GM23338 (cell line): ENCODE data around the gene TMEM151B. TPM values are rescaled to one million over a fixed set of nuclear protein-coding genes. Genes with fewer than 3 reads are reported as not detected.
A peak's percentile ranks its signal among the peaks of the same experiment; 100 is the strongest.

Source experiments
- ATAC-seq: fragments of 200-7000 bp; cut with Tn5 transposase; 3 replicates; pipeline ENCODE4 v1.9.1; 2020
- DNase-seq: peaks from one replicate; pipeline ENCODE4 v3.0.0-alpha.2; 2015; ENCODE audit warnings: low spot score
- H2AFZ ChIP-seq: fragments of 200-600 bp; sonication (generic); 2 replicates; pipeline ENCODE4 v1.8.0; 2016; ENCODE audit warnings: antibody characterized with exemption, mild to moderate bottlenecking, moderate library complexity
- H3F3A ChIP-seq: fragments of 200-600 bp; sonication (generic); replicated peaks from 2 replicates; pipeline ENCODE4 v1.8.0; 2017; ENCODE audit warnings: antibody characterized with exemption, mixed run types, low read depth
- H3K27ac ChIP-seq: fragments of 200-600 bp; sonication (generic); 2 replicates; pipeline ENCODE4 v1.6.1; 2016; ENCODE audit warnings: low read depth
- H3K27me3 ChIP-seq: fragments of 200-600 bp; sonication (generic); 2 replicates; pipeline ENCODE4 v1.8.0; 2016; ENCODE audit warnings: mild to moderate bottlenecking, mixed run types, moderate library complexity; ENCODE audit not compliant: insufficient read depth
- H3K36me3 ChIP-seq: fragments of 200-600 bp; sonication (generic); 2 replicates; pipeline ENCODE4 v1.8.0; 2016; ENCODE audit warnings: mild to moderate bottlenecking; ENCODE audit not compliant: insufficient read depth
- H3K4me1 ChIP-seq: fragments of 200-600 bp; sonication (generic); 2 replicates; pipeline ENCODE4 v1.8.0; 2016; ENCODE audit warnings: mild to moderate bottlenecking, moderate library complexity; ENCODE audit not compliant: insufficient read depth
- H3K4me2 ChIP-seq: fragments of 200-600 bp; sonication (generic); 2 replicates; pipeline ENCODE4 v1.7.1; 2017; ENCODE audit warnings: mixed run types
- H3K4me3 ChIP-seq: fragments of 200-600 bp; sonication (generic); 2 replicates; pipeline ENCODE4 v1.6.1; 2016; ENCODE audit warnings: mixed run types
- H3K79me2 ChIP-seq: fragments of 200-600 bp; sonication (generic); replicated peaks from 2 replicates; pipeline ENCODE4 v1.8.0; 2017; ENCODE audit warnings: mild to moderate bottlenecking; ENCODE audit not compliant: insufficient read depth
- H3K9me2 ChIP-seq: fragments of 200-600 bp; sonication (generic); 2 replicates; pipeline ENCODE4 v1.8.0; 2017; ENCODE audit not compliant: insufficient read depth
- H4K20me1 ChIP-seq: fragments of 200-600 bp; sonication (generic); replicated peaks from 2 replicates; pipeline ENCODE4 v1.8.0; 2017; ENCODE audit warnings: mild to moderate bottlenecking; ENCODE audit not compliant: insufficient read depth
- H3K27ac Mint-ChIP-seq: 2 replicates; pipeline ENCODE4 v1.8.0; 2020; ENCODE audit warnings: inconsistent platforms, mild to moderate bottlenecking, moderate library complexity, mixed read lengths
- H3K27me3 Mint-ChIP-seq: 3 replicates; pipeline ENCODE4 v1.8.0; 2022; ENCODE audit warnings: low read depth, mild to moderate bottlenecking, moderate library complexity, mixed read lengths, inconsistent platforms; ENCODE audit not compliant: insufficient read depth, poor library complexity
- H3K36me3 Mint-ChIP-seq: 3 replicates; pipeline ENCODE4 v1.8.0; 2021; ENCODE audit warnings: low read depth, mild to moderate bottlenecking, inconsistent platforms, moderate library complexity, mixed read lengths
- H3K4me1 Mint-ChIP-seq: 3 replicates; pipeline ENCODE4 v1.8.0; 2020; ENCODE audit warnings: mild to moderate bottlenecking, inconsistent platforms, mixed read lengths
- H3K4me3 Mint-ChIP-seq: 3 replicates; pipeline ENCODE4 v1.8.0; 2021; ENCODE audit warnings: moderate library complexity, mild to moderate bottlenecking, inconsistent platforms, mixed read lengths
- H3K9me3 Mint-ChIP-seq: 3 replicates; pipeline ENCODE4 v1.8.0; 2020; ENCODE audit warnings: moderate library complexity, mild to moderate bottlenecking, inconsistent platforms, mixed read lengths
- CREB1 ChIP-seq: fragments of 250-450 bp; sonication (Bioruptor Pico); IDR thresholded peaks from 2 replicates; pipeline ENCODE4 v1.5.0; 2020; ENCODE audit warnings: low read depth, mild to moderate bottlenecking, moderate library complexity
- NANOG ChIP-seq: IDR thresholded peaks from 2 replicates; pipeline ENCODE4 v1.6.1; 2016; ENCODE audit warnings: antibody characterized with exemption, borderline replicate concordance
- ZNF331 ChIP-seq: fragments of 250-450 bp; sonication (Bioruptor Pico); IDR thresholded peaks from 2 replicates; pipeline ENCODE4 v1.5.0; 2020; ENCODE audit warnings: low read depth, mild to moderate bottlenecking, moderate library complexity
- polyA plus RNA-seq: library from polyadenylated mRNA; unstranded; fragments of >200 nt; fragmentation: Nextera tagmentation; extraction: Ambion mirVana; gene quantifications from 2 replicates; pipeline ENCODE4 v1.2.1, GENCODE V29; 2016
- total RNA-seq: library from RNA; depleted of rRNA; stranded (reverse); fragments of >200 nt; shearing (Covaris generic); gene quantifications from 2 replicates; pipeline ENCODE4 v1.2.3, GENCODE V29; 2014
- TF ChIP-seq, protein P1 (sequence below): fragments of 250-450 bp; sonication (Bioruptor Pico); IDR thresholded peaks from 2 replicates; pipeline ENCODE4 v1.5.0; 2020; ENCODE audit warnings: mild to moderate bottlenecking, moderate library complexity
- TF ChIP-seq, protein P2 (sequence below), 2 experiments: fragments of 200-600 bp in 1 of 2; sonication (generic) in 1 of 2; conservative IDR thresholded peaks; 2 replicates each; pipeline versions ENCODE4 v1.5.1 to v1.6.1; 2016 to 2017; ENCODE audit warnings: antibody characterized with exemption in 2 of 2, low read depth in 2 of 2, mild to moderate bottlenecking in 2 of 2, moderate library complexity in 1 of 2

The TMEM151B gene
- total and polyA plus RNA-seq, 2 experiments from 2014 or later: 0.91 to 14.6 TPM

DNA sequence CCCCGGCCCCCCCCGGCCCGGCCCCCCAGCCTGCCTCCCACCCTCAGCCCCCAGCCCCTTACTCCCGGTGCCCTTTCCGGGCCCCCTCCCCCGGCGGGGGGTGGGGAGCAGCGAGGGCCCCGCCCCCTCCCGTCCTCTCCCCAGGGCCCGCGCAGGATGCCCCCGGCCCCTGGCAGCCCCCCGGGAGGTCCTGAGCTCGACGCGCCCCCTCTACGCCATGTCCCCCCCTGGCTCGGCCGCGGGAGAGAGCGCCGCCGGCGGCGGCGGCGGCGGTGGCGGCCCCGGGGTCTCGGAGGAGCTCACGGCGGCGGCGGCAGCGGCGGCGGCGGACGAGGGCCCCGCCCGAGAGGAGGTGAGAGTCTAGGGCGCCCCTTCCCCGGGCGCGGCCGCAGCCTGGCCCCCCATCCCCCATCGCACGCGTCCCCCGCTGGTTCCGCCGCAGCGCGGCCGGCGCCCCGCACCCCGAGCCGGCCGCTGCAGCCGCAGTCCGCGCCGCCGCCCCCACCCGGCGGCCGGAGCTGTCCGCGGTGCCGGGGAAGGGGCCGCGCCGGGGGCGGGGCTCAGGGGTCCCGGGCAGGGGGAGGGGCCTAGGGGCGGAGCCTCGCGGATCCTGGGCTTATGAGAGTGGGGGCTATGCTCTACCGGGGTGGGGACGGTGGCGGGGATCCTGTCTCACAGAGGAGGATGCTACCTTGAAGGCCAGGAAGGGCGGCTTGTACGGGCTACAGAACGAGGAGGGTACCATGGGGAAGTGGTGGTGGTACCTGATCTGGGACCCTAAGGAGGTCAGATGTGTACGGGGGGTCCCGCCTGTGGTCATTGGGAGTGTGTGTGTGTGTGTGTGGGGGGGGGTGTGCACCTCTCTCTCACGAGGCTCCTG, 516 bp downstream of the TMEM151B start (continued):
- TF ChIP-seq, protein P1, sequence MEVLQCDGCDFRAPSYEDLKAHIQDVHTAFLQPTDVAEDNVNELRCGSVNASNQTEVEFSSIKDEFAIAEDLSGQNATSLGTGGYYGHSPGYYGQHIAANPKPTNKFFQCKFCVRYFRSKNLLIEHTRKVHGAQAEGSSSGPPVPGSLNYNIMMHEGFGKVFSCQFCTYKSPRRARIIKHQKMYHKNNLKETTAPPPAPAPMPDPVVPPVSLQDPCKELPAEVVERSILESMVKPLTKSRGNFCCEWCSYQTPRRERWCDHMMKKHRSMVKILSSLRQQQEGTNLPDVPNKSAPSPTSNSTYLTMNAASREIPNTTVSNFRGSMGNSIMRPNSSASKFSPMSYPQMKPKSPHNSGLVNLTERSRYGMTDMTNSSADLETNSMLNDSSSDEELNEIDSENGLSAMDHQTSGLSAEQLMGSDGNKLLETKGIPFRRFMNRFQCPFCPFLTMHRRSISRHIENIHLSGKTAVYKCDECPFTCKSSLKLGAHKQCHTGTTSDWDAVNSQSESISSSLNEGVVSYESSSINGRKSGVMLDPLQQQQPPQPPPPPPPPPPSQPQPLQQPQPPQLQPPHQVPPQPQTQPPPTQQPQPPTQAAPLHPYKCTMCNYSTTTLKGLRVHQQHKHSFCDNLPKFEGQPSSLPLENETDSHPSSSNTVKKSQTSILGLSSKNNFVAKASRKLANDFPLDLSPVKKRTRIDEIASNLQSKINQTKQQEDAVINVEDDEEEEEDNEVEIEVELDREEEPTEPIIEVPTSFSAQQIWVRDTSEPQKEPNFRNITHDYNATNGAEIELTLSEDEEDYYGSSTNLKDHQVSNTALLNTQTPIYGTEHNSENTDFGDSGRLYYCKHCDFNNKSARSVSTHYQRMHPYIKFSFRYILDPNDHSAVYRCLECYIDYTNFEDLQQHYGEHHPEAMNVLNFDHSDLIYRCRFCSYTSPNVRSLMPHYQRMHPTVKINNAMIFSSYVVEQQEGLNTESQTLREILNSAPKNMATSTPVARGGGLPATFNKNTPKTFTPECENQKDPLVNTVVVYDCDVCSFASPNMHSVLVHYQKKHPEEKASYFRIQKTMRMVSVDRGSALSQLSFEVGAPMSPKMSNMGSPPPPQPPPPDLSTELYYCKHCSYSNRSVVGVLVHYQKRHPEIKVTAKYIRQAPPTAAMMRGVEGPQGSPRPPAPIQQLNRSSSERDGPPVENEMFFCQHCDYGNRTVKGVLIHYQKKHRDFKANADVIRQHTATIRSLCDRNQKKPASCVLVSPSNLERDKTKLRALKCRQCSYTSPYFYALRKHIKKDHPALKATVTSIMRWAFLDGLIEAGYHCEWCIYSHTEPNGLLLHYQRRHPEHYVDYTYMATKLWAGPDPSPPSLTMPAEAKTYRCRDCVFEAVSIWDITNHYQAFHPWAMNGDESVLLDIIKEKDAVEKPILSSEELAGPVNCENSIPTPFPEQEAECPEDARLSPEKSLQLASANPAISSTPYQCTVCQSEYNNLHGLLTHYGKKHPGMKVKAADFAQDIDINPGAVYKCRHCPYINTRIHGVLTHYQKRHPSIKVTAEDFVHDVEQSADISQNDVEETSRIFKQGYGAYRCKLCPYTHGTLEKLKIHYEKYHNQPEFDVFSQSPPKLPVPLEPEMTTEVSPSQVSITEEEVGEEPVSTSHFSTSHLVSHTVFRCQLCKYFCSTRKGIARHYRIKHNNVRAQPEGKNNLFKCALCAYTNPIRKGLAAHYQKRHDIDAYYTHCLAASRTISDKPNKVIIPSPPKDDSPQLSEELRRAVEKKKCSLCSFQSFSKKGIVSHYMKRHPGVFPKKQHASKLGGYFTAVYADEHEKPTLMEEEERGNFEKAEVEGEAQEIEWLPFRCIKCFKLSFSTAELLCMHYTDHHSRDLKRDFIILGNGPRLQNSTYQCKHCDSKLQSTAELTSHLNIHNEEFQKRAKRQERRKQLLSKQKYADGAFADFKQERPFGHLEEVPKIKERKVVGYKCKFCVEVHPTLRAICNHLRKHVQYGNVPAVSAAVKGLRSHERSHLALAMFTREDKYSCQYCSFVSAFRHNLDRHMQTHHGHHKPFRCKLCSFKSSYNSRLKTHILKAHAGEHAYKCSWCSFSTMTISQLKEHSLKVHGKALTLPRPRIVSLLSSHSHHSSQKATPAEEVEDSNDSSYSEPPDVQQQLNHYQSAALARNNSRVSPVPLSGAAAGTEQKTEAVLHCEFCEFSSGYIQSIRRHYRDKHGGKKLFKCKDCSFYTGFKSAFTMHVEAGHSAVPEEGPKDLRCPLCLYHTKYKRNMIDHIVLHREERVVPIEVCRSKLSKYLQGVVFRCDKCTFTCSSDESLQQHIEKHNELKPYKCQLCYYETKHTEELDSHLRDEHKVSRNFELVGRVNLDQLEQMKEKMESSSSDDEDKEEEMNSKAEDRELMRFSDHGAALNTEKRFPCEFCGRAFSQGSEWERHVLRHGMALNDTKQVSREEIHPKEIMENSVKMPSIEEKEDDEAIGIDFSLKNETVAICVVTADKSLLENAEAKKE (CRISPR knock-in tag): no peak

DNA sequence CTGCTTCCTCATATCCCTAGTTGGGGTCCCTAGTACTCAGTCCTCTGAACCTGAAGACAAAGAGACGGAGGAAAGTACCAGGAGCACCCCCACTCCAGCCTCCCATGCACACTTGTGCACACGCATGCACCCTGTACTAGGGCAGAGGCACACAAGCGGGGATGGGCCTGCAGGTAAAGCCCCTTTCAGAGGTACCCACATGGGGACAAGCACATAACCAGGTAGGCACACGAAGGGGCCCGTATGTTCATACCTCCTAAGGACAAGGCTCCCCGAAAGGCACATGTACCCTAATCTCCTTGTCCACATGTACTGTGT, 1.1 kb downstream of the TMEM151B start:
- Mint-ChIP-seq H3K4me3 (peak overlapping the region; percentile 83), H3K36me3 (peaks cover 6% of the 10 kb centered on the region; the same call in 2 of the 3 replicates), H3K9me3 (no peaks in the 10 kb centered on the region), H3K27me3 (peaks cover 38% of the 10 kb centered on the region), H3K27ac (no peak overlapping the region), H3K4me1 (peaks cover 41% of the 10 kb centered on the region)
- peaks cover 32% of the 10 kb centered on the region for H3K27me3 ChIP-seq
- H2AFZ ChIP-seq: 0 out of 2 replicates have a peak overlapping the region, but pooled peaks have one; percentile 18
- H4K20me1 ChIP-seq: no peaks in the 10 kb centered on the region
- H3K4me3 ChIP-seq: peak overlapping the region; percentile 52
- ATAC-seq (no peak), DNase-seq (no peak)
- no peak overlapping the region for H3K27ac ChIP-seq
- H3K4me2 ChIP-seq: peak overlapping the region; percentile 78
- no peaks in the 10 kb centered on the region for H3K36me3 ChIP-seq
- H3K4me1 ChIP-seq: peaks cover 14% of the 10 kb centered on the region
- no peaks in the 10 kb centered on the region for H3K9me2 ChIP-seq
- H3K79me2 ChIP-seq: no peaks in the 10 kb centered on the region
- TF ChIP-seq, protein P2, sequence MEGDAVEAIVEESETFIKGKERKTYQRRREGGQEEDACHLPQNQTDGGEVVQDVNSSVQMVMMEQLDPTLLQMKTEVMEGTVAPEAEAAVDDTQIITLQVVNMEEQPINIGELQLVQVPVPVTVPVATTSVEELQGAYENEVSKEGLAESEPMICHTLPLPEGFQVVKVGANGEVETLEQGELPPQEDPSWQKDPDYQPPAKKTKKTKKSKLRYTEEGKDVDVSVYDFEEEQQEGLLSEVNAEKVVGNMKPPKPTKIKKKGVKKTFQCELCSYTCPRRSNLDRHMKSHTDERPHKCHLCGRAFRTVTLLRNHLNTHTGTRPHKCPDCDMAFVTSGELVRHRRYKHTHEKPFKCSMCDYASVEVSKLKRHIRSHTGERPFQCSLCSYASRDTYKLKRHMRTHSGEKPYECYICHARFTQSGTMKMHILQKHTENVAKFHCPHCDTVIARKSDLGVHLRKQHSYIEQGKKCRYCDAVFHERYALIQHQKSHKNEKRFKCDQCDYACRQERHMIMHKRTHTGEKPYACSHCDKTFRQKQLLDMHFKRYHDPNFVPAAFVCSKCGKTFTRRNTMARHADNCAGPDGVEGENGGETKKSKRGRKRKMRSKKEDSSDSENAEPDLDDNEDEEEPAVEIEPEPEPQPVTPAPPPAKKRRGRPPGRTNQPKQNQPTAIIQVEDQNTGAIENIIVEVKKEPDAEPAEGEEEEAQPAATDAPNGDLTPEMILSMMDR (conservative IDR thresholded peaks at IDR 0.05; ENCODE audit: low read depth in 2 of 2): no peak
- no peak for TF ChIP-seq NANOG
- no peak for TF ChIP-seq ZNF331 (CRISPR knock-in tag)
- TF ChIP-seq CREB1 (CRISPR knock-in tag): no peak
- 0 out of 2 replicates have a peak, but pooled peaks cover 20% of the 10 kb centered on the region for H3F3A ChIP-seq
